DND-41 (cell line): Measurements from ENCODE around the gene GARNL3.

ENCODE experiments used
- EZH2 ChIP-seq: IDR thresholded peaks from 3 replicates; pipeline ENCODE4 v1.6.1; 2012; ENCODE audit warnings: borderline replicate concordance, low read depth, mild to moderate bottlenecking, moderate library complexity, low read length, inconsistent platforms; ENCODE audit not compliant: severe bottlenecking
- TF ChIP-seq, protein P1 (sequence below): IDR thresholded peaks from 2 replicates; pipeline ENCODE4 v1.5.1; 2012; ENCODE audit warnings: borderline replicate concordance, low read length, moderate library complexity, mild to moderate bottlenecking; ENCODE audit not compliant: poor library complexity, severe bottlenecking; ENCODE audit errors: extremely low read depth

DNA sequence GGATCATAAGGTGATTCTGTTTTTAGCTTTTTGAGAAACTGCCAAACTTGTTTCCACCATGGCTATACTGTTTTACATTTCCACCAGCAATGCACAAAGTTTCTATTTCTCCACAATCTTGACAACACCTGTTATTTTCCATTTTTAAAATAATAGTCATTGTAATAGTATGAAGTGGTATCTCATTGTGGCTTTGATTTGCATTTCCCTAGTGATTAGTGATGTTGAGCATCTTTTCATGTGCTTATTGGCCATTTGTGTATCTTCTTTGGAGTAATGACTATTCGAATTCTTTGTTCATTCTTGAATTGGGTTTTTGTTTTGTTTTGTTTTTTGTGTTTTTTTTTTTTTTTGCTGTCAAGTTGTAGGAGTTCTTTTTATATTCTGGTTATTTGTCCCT, 4.9 kb downstream of the GARNL3 start:
- TF ChIP-seq, protein P1, sequence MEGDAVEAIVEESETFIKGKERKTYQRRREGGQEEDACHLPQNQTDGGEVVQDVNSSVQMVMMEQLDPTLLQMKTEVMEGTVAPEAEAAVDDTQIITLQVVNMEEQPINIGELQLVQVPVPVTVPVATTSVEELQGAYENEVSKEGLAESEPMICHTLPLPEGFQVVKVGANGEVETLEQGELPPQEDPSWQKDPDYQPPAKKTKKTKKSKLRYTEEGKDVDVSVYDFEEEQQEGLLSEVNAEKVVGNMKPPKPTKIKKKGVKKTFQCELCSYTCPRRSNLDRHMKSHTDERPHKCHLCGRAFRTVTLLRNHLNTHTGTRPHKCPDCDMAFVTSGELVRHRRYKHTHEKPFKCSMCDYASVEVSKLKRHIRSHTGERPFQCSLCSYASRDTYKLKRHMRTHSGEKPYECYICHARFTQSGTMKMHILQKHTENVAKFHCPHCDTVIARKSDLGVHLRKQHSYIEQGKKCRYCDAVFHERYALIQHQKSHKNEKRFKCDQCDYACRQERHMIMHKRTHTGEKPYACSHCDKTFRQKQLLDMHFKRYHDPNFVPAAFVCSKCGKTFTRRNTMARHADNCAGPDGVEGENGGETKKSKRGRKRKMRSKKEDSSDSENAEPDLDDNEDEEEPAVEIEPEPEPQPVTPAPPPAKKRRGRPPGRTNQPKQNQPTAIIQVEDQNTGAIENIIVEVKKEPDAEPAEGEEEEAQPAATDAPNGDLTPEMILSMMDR = no peak
- TF ChIP-seq EZH2 = no peak
